ENCODE results near the gene LSP1.

The LSP1 gene

DNA sequence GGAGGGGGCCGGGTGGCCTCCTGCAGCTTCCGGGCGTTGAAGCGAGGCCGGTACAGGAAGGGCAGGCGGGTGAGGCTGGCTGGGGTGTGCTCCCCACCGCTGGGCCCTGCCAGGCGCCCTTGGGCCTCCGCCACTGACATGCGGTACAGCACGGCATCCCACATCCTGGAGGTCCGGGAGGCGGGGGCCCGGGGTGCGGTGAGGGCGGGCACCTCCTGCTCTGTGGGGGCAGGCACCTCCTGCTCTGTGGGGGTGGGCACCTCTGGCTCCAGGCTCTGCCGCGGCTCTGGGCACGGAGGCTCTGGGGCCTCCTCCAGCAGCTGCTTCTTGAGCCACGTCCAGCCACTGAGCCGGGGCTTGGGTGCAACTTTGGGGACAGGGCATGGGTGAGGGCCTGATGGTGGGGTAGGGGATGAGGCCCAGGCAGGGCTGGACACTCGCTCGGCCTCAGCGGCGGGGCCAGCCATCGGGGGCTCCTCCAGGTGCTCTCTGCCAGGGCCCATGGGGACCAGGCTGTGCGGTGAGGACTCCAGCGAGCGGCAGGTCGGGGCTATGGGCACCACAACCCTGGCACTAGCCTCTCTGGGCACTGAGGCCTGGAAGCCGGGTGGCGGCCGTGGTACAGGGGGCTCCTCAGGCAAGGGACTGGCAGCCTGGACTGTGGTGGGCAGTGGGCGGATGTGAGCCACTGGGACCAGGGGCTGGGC is 36.5 kb downstream of the LSP1 start:
- H3K9me2 ChIP-seq (replicated peaks; ENCODE audit: insufficient read depth, low read length) = no peaks in the 10 kb centered on the region
- TF ChIP-seq, protein P1, sequence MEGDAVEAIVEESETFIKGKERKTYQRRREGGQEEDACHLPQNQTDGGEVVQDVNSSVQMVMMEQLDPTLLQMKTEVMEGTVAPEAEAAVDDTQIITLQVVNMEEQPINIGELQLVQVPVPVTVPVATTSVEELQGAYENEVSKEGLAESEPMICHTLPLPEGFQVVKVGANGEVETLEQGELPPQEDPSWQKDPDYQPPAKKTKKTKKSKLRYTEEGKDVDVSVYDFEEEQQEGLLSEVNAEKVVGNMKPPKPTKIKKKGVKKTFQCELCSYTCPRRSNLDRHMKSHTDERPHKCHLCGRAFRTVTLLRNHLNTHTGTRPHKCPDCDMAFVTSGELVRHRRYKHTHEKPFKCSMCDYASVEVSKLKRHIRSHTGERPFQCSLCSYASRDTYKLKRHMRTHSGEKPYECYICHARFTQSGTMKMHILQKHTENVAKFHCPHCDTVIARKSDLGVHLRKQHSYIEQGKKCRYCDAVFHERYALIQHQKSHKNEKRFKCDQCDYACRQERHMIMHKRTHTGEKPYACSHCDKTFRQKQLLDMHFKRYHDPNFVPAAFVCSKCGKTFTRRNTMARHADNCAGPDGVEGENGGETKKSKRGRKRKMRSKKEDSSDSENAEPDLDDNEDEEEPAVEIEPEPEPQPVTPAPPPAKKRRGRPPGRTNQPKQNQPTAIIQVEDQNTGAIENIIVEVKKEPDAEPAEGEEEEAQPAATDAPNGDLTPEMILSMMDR (IDR thresholded peaks at IDR 0.05; ENCODE audit: low read length) = no peak
- TF ChIP-seq EZH2phosphoT487 (IDR thresholded peaks at IDR 0.05; ENCODE audit: low read length) (no peak), EZH2 (optimal IDR thresholded peaks at IDR 0.05; ENCODE audit: low read depth, low read length) (no peak)
- no peaks in the 10 kb centered on the region; the same call in 1 of the 2 replicates for H3K36me3 ChIP-seq (replicated peaks; ENCODE audit: insufficient read depth, low read length)
- H3K27ac ChIP-seq (ENCODE audit: low read length) = no peak overlapping the region
- no peaks in the 10 kb centered on the region for H3K9me3 ChIP-seq (replicated peaks; ENCODE audit: insufficient read depth, low read length)
- H3K4me2 ChIP-seq (ENCODE audit: low read depth, low read length) = no peak overlapping the region
- no peak overlapping the region for H3K4me3 ChIP-seq (ENCODE audit: low read length)
- no peaks in the 10 kb centered on the region for H4K20me1 ChIP-seq (ENCODE audit: insufficient read depth, low read length)
- no peaks in the 10 kb centered on the region; the same call in 1 of the 2 replicates for H3K27me3 ChIP-seq (replicated peaks; ENCODE audit: insufficient read depth, low read length)
- no peaks in the 10 kb centered on the region for H3K4me1 ChIP-seq (ENCODE audit: low read length)
- H2AFZ ChIP-seq (ENCODE audit: low read length) = no peak overlapping the region
- no peak overlapping the region for H3K9ac ChIP-seq (ENCODE audit: low read length)
- no peaks in the 10 kb centered on the region for H3K79me2 ChIP-seq (ENCODE audit: low read length)
- DNase-seq = no peak
- no peaks in the 10 kb centered on the region for H3F3A ChIP-seq (ENCODE audit: insufficient read depth, low read length)

DNA sequence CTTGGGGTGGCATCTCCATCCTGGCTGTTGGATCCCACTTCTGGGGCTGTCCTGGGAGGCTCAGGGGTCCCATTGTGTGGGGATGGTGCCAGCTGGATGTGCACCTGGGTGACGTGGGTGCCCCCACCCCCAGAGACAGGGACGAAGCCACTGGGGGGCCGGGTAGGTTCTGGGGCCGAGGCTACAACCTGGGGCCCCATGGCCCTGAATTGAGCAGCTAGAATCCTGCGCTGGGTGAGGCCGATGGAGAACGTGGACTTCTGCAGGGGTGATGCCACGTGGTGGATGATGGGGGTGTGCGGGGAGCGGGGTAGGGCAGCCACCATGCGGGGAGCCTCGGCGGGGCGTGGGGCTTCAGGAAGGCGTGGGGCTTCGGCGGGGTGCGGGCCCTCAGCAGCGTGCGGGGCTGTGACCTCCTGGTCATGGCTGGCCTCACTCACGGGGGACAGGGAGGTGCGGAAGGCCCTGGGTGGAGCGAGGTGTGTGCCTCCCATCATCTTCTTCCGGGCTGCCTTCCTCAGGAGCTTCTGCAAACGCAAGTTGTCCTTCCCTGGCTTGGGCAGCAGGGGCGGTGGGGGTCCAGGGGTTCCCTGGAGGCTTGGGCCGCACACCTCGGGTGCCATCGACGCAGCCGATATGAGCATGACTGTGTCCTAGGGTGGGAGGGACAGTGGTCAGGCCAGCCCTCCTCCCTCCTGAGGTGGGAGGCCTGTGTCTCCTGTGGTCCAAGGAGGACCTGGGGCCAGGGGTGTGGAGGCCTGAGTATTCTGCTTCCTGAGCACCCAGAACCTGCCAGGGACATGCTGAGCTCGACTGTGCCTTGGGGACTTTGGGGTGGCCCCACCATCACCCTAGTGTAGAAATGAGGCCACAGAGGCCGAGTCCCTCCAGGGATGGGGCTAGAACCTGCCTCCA is 37.3 kb downstream of the LSP1 start:
- H3K4me2 ChIP-seq (ENCODE audit: low read depth, low read length) = no peak overlapping the region
- no peak for TF ChIP-seq EZH2 (optimal IDR thresholded peaks at IDR 0.05; ENCODE audit: low read depth, low read length)
- TF ChIP-seq EZH2phosphoT487 (IDR thresholded peaks at IDR 0.05; ENCODE audit: low read length) = no peak
- TF ChIP-seq, protein P1 (IDR thresholded peaks at IDR 0.05; ENCODE audit: low read length) = no peak
- no peak for DNase-seq
- no peaks in the 10 kb centered on the region for H3K79me2 ChIP-seq (ENCODE audit: low read length)
- H2AFZ ChIP-seq (ENCODE audit: low read length) = no peak overlapping the region
- peaks cover 6% of the 10 kb centered on the region for H3K27me3 ChIP-seq (replicated peaks; ENCODE audit: insufficient read depth, low read length)
- no peaks in the 10 kb centered on the region; the same call in 1 of the 2 replicates for H3K36me3 ChIP-seq (replicated peaks; ENCODE audit: insufficient read depth, low read length)
- no peak overlapping the region for H3K9ac ChIP-seq (ENCODE audit: low read length)
- no peaks in the 10 kb centered on the region for H3K9me3 ChIP-seq (replicated peaks; ENCODE audit: insufficient read depth, low read length)
- H4K20me1 ChIP-seq (ENCODE audit: insufficient read depth, low read length) = no peaks in the 10 kb centered on the region
- H3F3A ChIP-seq (ENCODE audit: insufficient read depth, low read length) = no peaks in the 10 kb centered on the region
- no peaks in the 10 kb centered on the region for H3K4me1 ChIP-seq (ENCODE audit: low read length)
- H3K27ac ChIP-seq (ENCODE audit: low read length) = no peak overlapping the region
- no peak overlapping the region for H3K4me3 ChIP-seq (ENCODE audit: low read length)
- no peaks in the 10 kb centered on the region for H3K9me2 ChIP-seq (replicated peaks; ENCODE audit: insufficient read depth, low read length)

DNA sequence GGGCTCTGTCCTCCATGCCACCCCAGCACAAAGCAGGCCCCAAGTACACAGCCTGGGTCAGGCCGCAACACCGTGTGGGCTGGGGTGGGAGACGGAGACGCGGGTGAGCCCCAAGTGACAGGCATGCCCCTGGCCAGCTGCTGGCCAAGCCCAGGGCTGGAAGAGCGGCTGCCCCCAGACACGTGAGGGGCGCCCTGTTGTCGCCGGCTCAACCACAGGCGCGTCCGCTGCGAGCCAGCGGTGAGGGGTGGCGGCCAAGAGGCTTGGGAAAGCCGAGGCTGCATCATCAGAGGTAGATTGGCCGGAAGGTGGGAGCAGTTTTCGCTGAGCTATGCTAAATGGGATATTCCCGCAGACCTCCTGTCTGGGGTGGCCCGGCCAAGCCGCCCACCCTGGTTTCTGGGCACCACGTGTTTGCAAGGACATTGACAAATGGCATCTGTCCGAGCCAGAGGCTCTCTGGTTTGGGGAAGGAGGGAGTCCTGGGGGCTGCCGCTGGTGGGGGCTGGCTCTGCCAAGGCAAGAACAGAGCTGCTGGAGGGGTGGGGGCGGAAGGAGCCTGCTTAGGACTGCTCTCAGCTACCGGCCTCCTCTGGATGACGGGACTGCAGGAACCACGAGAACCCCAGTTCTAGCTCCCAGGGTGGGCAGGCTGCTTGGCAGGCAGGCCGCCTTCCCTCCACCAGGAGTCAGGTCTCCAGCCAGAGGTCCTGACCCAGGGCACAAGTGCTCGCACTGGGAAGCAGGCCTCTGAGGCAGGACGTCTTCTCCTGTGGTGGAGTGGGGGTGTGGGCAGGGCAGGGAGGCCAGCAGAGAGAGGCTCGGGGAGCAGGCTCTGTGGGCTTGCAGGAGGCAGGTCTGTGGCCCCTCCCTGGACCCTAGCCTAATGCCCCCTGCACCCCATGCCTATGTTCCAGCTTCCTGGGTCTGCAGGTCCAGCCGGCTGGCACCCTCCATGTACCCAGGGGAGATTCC is 38.3 kb downstream of the LSP1 start:
- Histone ChIP-seq H3K4me2 (ENCODE audit: low read depth, low read length) (no peak overlapping the region), H3K4me3 (ENCODE audit: low read length) (no peak overlapping the region), H3K79me2 (ENCODE audit: low read length) (no peaks in the 10 kb centered on the region)

More for the DNA sequence above, 38.3 kb downstream of the LSP1 start:
- H3F3A ChIP-seq (ENCODE audit: insufficient read depth, low read length) = no peaks in the 10 kb centered on the region
- H4K20me1 ChIP-seq (ENCODE audit: insufficient read depth, low read length) = no peaks in the 10 kb centered on the region
- DNase-seq = no peak
- no peaks in the 10 kb centered on the region for H3K9me2 ChIP-seq (replicated peaks; ENCODE audit: insufficient read depth, low read length)
- H3K4me1 ChIP-seq (ENCODE audit: low read length) = no peaks in the 10 kb centered on the region
- H3K9me3 ChIP-seq (replicated peaks; ENCODE audit: insufficient read depth, low read length) = no peaks in the 10 kb centered on the region
- H3K9ac ChIP-seq (ENCODE audit: low read length) = no peak overlapping the region
- H3K27ac ChIP-seq (ENCODE audit: low read length) = no peak overlapping the region
- TF ChIP-seq, protein P1 (IDR thresholded peaks at IDR 0.05; ENCODE audit: low read length) = no peak
- TF ChIP-seq EZH2phosphoT487 (IDR thresholded peaks at IDR 0.05; ENCODE audit: low read length) = no peak
- no peak for TF ChIP-seq EZH2 (optimal IDR thresholded peaks at IDR 0.05; ENCODE audit: low read depth, low read length)
- no peaks in the 10 kb centered on the region for H3K36me3 ChIP-seq (replicated peaks; ENCODE audit: insufficient read depth, low read length)
- H2AFZ ChIP-seq (ENCODE audit: low read length) = no peak overlapping the region
- H3K27me3 ChIP-seq (replicated peaks; ENCODE audit: insufficient read depth, low read length) = peaks cover 16% of the 10 kb centered on the region

Measured in MM.1S (cell line).